Measurements from ENCODE around the gene CHPT1. TPM values are rescaled to one million over a fixed set of nuclear protein-coding genes. Genes with fewer than 3 reads are reported as not detected.

The CHPT1 gene
- total and polyA plus RNA-seq, 9 of the 15 experiments (the other 6 are each of a cell fraction or from before 2014, with no cell fraction given) = 15.3 to 210 (median 91.9) TPM

DNA sequence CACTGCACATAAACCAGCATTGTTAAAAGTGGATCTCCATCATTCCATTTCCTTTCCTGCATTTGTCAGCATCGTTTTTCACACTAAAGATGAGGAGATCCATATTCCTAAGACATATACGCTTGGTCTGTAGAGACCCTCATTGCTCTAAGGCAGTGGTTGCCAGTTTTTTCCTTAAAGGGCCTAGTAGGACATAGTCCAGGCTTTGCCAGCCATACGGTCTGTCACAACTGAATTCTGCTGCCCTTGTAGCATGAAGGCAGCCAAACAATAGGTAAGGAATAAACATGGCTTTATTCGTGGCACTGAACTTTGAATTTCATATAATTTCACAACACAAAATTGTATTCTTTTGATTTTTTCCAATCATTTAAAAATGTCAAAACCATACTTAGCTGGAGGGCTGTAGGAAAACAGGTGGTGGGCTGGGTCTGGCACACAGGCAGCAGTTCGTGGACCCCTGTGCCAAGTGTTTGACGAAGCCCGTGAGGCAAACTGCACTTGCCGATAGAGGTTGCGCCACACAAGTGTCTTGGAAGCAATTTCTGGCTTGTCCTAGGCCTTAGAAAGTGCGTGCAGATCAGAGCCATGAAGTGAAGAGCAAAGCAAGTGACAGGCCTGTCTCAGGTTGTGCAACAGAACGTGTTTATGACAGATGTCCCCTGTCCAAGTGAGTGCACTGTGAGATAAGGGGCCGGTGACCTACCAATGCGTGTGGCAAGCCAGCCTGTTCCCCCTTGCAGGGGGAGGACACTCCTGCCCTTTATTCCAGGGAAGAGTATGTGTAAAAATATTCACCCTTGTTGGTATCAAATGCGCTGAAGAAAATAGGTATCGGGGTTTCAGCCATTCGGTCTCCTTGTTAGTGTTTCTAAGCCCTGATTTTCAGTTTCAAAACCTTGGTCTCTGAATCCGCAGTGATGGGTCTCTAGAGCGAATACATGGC is 916 bp upstream of the CHPT1 start (continued):
- TF ChIP-seq, protein P1, sequence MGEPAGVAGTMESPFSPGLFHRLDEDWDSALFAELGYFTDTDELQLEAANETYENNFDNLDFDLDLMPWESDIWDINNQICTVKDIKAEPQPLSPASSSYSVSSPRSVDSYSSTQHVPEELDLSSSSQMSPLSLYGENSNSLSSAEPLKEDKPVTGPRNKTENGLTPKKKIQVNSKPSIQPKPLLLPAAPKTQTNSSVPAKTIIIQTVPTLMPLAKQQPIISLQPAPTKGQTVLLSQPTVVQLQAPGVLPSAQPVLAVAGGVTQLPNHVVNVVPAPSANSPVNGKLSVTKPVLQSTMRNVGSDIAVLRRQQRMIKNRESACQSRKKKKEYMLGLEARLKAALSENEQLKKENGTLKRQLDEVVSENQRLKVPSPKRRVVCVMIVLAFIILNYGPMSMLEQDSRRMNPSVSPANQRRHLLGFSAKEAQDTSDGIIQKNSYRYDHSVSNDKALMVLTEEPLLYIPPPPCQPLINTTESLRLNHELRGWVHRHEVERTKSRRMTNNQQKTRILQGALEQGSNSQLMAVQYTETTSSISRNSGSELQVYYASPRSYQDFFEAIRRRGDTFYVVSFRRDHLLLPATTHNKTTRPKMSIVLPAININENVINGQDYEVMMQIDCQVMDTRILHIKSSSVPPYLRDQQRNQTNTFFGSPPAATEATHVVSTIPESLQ (CRISPR knock-in tag; IDR thresholded peaks at IDR 0.05) = no peak
- TF ChIP-seq NFXL1 (CRISPR knock-in tag; IDR thresholded peaks at IDR 0.05) (no peak), STAT5B (CRISPR knock-in tag; IDR thresholded peaks at IDR 0.05) (no peak), FOXM1 (IDR thresholded peaks at IDR 0.05; ENCODE audit: low read depth) (peak; percentile 74), FOXM1 (CRISPR knock-in tag; IDR thresholded peaks at IDR 0.05; ENCODE audit: low read depth) (no peak), SP1 (CRISPR knock-in tag; IDR thresholded peaks at IDR 0.05) (peak; percentile 61), HNRNPLL (IDR thresholded peaks at IDR 0.05; ENCODE audit: low read depth, low read length, poor library complexity, severe bottlenecking) (peak; percentile 10), CXXC5 (CRISPR knock-in tag; IDR thresholded peaks at IDR 0.05) (peak; percentile 87), ZNF75A (CRISPR knock-in tag; IDR thresholded peaks at IDR 0.05) (no peak), KAT2B (IDR thresholded peaks at IDR 0.05; ENCODE audit: low read depth, low read length) (no peak), TOE1 (IDR thresholded peaks at IDR 0.05; ENCODE audit: borderline replicate concordance) (no peak), TOE1 (CRISPR knock-in tag; IDR thresholded peaks at IDR 0.05; ENCODE audit: borderline replicate concordance, low read depth) (no peak), ZNF445 (CRISPR knock-in tag; IDR thresholded peaks at IDR 0.05; ENCODE audit: low read depth) (no peak), TAF9B (IDR thresholded peaks at IDR 0.05; ENCODE audit: partially characterized antibody) (peak; percentile 63), SPI1 (IDR thresholded peaks at IDR 0.05; ENCODE audit: borderline replicate concordance, low read depth, low read length) (no peak), ARNT (IDR thresholded peaks at IDR 0.05) (no peak; a peak in 2 of 4 replicates), SAP30 (IDR thresholded peaks at IDR 0.05; ENCODE audit: borderline replicate concordance, insufficient read depth, low read depth, low read length, poor library complexity, severe bottlenecking) (no peak), SOX6 (IDR thresholded peaks at IDR 0.05) (peak; percentile 79), NEUROD1 (IDR thresholded peaks at IDR 0.05; ENCODE audit: borderline replicate concordance, low read depth, low read length, partially characterized antibody) (peak; percentile 35), ZFP30 (CRISPR knock-in tag; IDR thresholded peaks at IDR 0.05; ENCODE audit: borderline replicate concordance) (no peak), CAMTA2 (CRISPR knock-in tag; conservative IDR thresholded peaks at IDR 0.05) (no peak), MCM7 (IDR thresholded peaks at IDR 0.05) (no peak), SREBF1 (IDR thresholded peaks at IDR 0.05; ENCODE audit: borderline replicate concordance, low read depth, low read length) (no peak)
- TF ChIP-seq, protein P2, sequence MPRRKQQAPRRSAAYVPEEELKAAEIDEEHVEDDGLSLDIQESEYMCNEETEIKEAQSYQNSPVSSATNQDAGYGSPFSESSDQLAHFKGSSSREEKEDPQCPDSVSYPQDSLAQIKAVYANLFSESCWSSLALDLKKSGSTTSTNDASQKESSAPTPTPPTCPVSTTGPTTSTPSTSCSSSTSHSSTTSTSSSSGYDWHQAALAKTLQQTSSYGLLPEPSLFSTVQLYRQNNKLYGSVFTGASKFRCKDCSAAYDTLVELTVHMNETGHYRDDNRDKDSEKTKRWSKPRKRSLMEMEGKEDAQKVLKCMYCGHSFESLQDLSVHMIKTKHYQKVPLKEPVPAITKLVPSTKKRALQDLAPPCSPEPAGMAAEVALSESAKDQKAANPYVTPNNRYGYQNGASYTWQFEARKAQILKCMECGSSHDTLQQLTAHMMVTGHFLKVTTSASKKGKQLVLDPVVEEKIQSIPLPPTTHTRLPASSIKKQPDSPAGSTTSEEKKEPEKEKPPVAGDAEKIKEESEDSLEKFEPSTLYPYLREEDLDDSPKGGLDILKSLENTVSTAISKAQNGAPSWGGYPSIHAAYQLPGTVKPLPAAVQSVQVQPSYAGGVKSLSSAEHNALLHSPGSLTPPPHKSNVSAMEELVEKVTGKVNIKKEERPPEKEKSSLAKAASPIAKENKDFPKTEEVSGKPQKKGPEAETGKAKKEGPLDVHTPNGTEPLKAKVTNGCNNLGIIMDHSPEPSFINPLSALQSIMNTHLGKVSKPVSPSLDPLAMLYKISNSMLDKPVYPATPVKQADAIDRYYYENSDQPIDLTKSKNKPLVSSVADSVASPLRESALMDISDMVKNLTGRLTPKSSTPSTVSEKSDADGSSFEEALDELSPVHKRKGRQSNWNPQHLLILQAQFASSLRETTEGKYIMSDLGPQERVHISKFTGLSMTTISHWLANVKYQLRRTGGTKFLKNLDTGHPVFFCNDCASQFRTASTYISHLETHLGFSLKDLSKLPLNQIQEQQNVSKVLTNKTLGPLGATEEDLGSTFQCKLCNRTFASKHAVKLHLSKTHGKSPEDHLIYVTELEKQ (CRISPR knock-in tag; IDR thresholded peaks at IDR 0.05) = no peak

Measured in K562 (cell line).